ENCODE results near the gene LMTK3. TPM values are rescaled to one million over a fixed set of nuclear protein-coding genes. Genes with fewer than 3 reads are reported as not detected.

Gene LMTK3, protein sequence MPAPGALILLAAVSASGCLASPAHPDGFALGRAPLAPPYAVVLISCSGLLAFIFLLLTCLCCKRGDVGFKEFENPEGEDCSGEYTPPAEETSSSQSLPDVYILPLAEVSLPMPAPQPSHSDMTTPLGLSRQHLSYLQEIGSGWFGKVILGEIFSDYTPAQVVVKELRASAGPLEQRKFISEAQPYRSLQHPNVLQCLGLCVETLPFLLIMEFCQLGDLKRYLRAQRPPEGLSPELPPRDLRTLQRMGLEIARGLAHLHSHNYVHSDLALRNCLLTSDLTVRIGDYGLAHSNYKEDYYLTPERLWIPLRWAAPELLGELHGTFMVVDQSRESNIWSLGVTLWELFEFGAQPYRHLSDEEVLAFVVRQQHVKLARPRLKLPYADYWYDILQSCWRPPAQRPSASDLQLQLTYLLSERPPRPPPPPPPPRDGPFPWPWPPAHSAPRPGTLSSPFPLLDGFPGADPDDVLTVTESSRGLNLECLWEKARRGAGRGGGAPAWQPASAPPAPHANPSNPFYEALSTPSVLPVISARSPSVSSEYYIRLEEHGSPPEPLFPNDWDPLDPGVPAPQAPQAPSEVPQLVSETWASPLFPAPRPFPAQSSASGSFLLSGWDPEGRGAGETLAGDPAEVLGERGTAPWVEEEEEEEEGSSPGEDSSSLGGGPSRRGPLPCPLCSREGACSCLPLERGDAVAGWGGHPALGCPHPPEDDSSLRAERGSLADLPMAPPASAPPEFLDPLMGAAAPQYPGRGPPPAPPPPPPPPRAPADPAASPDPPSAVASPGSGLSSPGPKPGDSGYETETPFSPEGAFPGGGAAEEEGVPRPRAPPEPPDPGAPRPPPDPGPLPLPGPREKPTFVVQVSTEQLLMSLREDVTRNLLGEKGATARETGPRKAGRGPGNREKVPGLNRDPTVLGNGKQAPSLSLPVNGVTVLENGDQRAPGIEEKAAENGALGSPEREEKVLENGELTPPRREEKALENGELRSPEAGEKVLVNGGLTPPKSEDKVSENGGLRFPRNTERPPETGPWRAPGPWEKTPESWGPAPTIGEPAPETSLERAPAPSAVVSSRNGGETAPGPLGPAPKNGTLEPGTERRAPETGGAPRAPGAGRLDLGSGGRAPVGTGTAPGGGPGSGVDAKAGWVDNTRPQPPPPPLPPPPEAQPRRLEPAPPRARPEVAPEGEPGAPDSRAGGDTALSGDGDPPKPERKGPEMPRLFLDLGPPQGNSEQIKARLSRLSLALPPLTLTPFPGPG (N-terminal part only)
- total RNA-seq (1 to 10 TPM; 2.3 to 4.1 (median 2.8) TPM), polyA plus RNA-seq (1 to 10 TPM; 4.1 to 7.7 TPM)

DNA sequence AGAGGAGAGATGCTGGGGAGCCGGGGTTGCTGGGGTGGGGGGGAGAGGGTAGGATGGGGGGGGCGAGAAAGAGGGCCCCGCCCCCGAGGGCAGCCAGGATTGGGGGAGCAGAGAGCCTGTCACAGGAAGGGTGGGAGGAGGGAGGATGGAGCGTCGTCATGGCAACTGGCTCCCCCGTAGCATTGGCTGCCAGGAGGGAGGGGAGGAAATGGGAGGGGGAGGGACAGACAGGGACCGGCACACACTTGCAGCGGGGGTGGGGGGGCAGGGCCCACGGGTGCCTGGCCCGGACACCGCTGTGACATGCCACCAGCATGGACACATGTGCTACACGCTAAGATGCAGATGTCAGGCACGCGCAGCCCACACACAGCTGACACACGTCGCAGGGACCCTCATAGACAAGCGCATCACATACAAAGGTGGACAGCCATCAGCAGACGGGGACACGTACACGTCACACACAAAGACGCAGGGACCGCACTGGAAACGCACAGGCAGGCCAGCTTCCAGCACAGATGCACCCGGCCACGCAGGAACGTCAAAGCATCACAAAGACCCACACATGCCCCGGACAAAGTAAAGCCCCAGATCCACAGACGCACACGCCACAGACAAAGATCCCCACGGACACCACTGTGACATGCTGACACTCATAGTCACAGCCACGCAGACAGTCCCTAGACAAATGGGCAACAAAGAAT lies at the start of gene LMTK3:
LMTK3 (minus strand) TSS at position 36 of the 704 bp plus-strand sequence. CDS start 259 bp downstream, outside the sequence.
- ATAC-seq (peak in 1 of 4 donors; percentile 9), FAIRE-seq (no peak), DNase-seq (peak in 1 of 6 donors; percentile 51)
- H3K4me1 ChIP-seq = no peaks in the 10 kb centered on the region
- no peak within 1 kb of the TSS for H3K4me3 ChIP-seq
- H3K27ac ChIP-seq = no peak within 1 kb of the TSS
- no peaks in the 10 kb centered on the region for H3K36me3 ChIP-seq
- 8 to 12% methylated on average over 27 to 32 of the region's 32 CpGs for WGBS, 2 donors
- intact Hi-C loops (cut with DNase I) = no loop called here
- TF ChIP-seq, protein P1, sequence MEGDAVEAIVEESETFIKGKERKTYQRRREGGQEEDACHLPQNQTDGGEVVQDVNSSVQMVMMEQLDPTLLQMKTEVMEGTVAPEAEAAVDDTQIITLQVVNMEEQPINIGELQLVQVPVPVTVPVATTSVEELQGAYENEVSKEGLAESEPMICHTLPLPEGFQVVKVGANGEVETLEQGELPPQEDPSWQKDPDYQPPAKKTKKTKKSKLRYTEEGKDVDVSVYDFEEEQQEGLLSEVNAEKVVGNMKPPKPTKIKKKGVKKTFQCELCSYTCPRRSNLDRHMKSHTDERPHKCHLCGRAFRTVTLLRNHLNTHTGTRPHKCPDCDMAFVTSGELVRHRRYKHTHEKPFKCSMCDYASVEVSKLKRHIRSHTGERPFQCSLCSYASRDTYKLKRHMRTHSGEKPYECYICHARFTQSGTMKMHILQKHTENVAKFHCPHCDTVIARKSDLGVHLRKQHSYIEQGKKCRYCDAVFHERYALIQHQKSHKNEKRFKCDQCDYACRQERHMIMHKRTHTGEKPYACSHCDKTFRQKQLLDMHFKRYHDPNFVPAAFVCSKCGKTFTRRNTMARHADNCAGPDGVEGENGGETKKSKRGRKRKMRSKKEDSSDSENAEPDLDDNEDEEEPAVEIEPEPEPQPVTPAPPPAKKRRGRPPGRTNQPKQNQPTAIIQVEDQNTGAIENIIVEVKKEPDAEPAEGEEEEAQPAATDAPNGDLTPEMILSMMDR (IDR thresholded peaks at IDR 0.05) = no peak
- no peaks in the 10 kb centered on the region for H3K9me3 ChIP-seq
- H3K27me3 ChIP-seq = no peaks in the 10 kb centered on the region

DNA sequence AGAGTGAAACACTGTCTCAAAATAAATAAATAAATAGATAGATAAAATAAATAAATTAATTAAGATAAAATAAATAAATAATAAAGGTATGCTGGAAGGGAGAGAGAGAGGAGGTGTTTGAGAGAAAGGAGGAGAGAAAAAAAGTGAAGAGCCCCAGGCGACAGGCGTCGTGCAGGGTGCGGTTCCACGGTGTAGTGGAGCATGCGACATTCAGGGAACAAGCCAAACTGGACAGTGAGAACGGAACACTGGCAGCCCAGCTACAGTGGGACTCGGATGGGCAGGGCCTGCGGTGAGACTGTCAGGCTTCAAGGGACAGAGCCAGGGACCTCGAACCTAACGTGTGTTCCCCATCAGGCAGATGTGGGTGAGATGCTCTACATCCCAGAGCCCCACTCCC lies 49.8 kb upstream of the LMTK3 start:
- ATAC-seq (no peak), DNase-seq (no peak), FAIRE-seq (no peak)
- intact Hi-C loops (cut with DNase I) = no loop called here
- Histone ChIP-seq H3K9me3 (no peaks in the 10 kb centered on the region), H3K4me1 (no peaks in the 10 kb centered on the region), H3K27ac (no peak overlapping the region), H3K27me3 (no peaks in the 10 kb centered on the region), H3K36me3 (no peaks in the 10 kb centered on the region), H3K4me3 (no peak overlapping the region)
- WGBS, 2 donors = 86 to 91% methylated on average over 11 of the region's 11 CpGs
- TF ChIP-seq, protein P1 (IDR thresholded peaks at IDR 0.05) = no peak

DNA sequence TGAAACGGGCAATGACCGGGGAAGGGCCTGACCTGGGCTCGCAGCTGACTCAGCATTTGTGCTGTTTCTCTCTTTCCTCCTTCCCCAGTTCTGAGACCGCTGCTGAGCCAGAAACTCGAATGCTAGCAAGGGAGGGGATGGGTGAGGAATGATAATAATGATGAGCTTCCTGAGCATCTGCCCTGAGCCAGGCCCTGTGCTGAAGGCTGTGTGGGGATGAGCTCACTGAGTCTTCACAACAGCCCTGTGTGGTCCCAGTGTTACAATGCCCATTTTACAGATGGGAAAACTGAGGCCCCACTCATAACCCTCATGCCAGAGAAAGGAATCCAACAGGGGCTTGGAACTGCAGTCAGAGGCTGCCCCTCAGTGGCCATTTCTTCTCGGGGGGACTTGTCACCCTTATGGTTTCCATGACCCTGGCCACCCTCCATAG lies 48.5 kb upstream of the LMTK3 start:
- H3K4me1 ChIP-seq = no peaks in the 10 kb centered on the region
- TF ChIP-seq, protein P1 (IDR thresholded peaks at IDR 0.05) = no peak
- ATAC-seq = no peak
- H3K36me3 ChIP-seq = no peaks in the 10 kb centered on the region
- 76 to 80% methylated on average over 6 of the region's 6 CpGs for WGBS, 2 donors
- H3K27me3 ChIP-seq = no peaks in the 10 kb centered on the region
- no peak for FAIRE-seq
- H3K4me3 ChIP-seq = no peak overlapping the region
- no peak overlapping the region for H3K27ac ChIP-seq
- intact Hi-C loops (cut with DNase I) = no loop called here
- DNase-seq = no peak
- no peaks in the 10 kb centered on the region for H3K9me3 ChIP-seq

DNA sequence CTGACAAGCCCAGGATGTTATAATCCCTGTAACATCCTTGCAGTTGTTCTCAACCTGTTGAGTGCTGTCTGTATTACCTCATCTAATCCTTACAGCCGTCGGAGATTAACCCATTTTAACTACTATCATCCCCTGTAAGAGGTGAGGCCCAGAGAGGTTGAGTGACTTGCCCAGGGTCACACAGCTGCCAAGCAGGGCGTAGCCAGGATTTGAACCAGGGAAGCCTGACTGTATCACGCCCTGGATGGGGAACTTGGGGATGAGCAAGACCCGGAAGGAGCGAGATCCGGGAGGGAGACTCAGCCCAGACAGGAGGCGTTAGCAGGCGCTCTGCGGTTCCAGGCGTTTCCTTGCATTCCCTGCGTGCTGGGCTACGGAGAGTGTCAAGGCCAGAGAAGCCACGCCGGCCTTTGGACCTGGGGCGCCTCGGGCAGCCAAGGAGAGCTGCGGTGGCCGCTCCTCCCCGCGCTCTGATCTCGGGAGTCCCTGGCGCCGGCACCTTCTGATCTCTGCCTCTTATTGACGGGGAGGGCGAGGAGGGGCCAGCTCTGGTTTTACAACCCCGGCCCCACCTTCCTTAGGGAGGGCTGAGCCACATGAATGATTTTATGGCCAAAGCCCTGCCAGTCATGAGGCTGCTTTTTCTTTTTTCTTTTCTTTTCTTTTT lies 46.5 kb upstream of the LMTK3 start:
- FAIRE-seq (no peak), DNase-seq (peak in 4 of 6 donors; percentile 22 to 62 (median 26)), ATAC-seq (peak; percentile 39 to 76 (median 68))
- Histone ChIP-seq H3K36me3 (no peaks in the 10 kb centered on the region), H3K27ac (no peak overlapping the region), H3K4me1 (no peaks in the 10 kb centered on the region), H3K9me3 (no peaks in the 10 kb centered on the region), H3K27me3 (no peaks in the 10 kb centered on the region), H3K4me3 (peak overlapping the region in 1 of 4 donors; percentile 14)
- intact Hi-C loops (cut with DNase I) = no loop called here
- TF ChIP-seq, protein P1 (IDR thresholded peaks at IDR 0.05) = no peak
- 16% methylated on average over 27 of the region's 27 CpGs for WGBS, 2 donors

Measured in pancreas (tissue), 10 donors.